ENCODE measurements around the gene CWC15.
"Not testable (repeated sequence)": the region's sequence is repeated elsewhere in the genome, so short reads cannot be mapped to it uniquely, and the experiment has no call there.

CWC15 gene

DNA sequence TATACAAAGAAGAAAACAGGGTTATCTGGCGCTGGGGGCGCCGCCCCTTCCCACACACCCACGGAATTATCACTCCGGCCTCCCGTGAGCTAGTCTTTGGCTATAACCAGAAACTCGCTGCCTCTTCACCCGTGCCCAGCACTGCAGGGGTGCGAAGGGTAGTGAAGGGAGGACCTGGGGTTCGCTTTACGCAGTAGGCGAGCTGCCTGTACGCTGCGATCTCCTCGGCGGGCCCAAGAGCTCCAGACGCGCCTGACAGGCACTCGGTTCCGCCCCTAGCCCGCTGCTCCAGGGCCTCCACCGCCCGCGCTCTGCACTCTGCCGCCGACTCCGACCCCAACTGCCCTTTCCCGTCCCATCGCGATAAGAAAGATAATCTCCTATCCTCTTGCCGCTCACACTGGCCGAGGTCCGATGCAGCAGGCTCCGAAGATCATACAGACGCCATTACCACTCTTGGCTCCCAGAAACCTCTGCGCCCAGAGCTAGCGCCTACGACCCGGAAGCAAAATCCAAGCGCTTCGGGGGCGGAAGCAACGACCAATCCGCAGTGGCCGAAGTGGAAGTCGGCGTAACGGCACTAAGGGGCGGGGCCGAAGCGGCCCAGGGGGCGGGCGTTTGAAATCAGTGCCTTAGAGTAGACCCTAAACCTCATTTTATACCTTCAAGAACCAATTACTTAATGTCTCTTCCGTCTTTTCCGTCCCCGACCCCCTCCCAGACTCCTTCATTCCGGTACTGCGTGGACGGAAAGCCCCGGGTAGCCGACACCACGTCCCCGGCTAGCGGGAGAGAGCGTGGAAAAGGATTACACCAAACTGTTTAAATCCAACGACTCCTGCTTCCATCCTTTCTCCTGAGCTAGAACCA lies at the start of gene CWC15, which contains the start of gene KDM4D:
Gene CWC15, minus strand, starts transcription at position 458 of the 870 bp plus-strand sequence. CDS start 1,371 bp downstream, outside the sequence.
Gene KDM4D, plus strand, starts transcription at position 611 of the 870 bp plus-strand sequence. CDS start 23,664 bp downstream, outside the sequence.
- DNase-seq (ENCODE audit: low read depth, low spot score) = peak; percentile 94

DNA sequence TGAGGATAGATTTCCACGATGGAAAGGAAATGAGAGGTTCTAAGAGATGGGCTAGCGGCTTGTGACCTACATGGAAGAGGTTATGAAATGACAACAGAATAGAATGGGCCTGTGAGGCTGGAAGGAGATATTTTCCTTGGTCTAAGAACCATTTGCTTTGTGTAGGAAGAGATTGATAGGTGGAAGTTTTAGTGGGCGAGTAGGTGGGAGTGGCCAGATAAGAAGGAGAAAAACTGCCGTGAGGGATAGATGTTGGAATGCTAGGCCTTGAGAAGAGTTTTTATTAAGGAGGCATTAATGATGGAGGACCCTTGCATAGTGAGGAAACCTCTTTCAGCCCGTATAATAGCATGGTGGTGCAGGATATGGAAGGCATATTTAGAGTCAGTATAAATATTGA lies 48.1 kb upstream of the CWC15 start:
- not testable (repeated sequence) for DNase-seq (ENCODE audit: low read depth, low spot score)

DNA sequence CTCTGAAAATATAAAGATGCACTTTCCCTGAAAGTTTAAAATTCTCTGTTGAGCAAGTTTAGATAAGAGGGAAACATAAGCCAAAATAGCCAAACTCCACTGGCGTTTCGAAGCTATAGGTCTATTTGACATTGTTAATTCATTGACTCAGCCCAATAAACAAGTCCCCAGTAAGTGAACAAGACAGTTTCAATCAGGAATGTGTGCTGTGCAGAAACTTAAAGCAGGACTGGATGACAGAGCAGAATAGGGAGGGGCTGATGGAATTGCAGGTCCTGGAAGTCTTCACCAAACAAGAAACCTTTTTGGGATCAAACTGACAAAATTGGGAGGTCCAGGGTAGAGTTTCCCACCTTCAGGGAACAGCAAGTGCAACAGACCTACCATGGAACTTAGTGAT lies 42.8 kb upstream of the CWC15 start:
- DNase-seq (ENCODE audit: low read depth, low spot score) = no peak

DNA sequence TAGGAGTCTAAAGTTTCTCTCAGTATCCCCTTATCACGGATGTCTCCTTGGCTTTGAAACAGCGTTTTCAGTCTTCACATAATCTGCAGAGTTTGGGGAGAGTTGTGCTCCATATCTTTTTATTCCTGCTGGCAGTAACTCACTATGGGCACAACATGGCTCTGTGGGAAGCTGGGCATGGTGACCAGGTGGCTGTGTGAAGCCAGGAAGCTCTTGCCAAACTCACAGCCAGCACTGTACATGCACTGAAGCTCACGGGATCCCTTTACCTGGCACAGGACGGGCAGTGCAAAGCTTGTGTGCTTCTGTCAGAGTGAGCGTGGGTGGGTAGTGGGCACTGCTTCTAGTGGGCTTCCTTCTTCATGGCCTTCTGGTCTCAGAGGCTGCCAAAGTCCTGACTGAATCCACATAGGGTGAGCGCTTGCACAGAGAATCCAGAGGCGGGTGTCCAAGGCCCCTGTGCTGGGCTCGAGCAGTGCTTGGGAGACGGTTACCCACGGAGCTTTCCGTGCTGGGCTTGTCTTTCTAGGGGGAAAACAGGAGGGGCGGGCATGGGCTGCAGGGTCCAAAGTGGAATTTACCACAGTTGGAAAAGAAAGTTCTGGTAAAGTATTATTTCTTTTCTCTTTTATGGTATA lies 40.9 kb upstream of the CWC15 start:
- no peak for DNase-seq (ENCODE audit: low read depth, low spot score)

DNA sequence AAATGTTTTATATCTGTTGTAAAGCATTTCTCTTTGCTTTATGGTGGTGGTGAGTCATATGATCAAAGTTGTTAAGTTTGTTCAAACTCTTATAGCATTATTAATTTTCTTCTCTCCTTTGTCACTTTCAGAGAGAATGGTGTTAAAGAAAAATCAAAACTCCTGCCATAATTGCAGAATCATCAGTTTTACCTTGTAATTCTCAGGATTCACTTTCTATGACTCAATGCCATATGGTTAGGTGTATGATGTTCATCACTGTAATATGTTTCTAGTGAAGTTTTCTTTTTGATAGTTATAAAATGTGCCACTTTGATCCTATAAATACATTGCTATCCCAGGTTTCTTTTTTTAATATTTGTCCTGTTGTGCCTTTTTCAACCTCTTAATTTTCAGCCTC lies 38.0 kb upstream of the CWC15 start:
- no peak for DNase-seq (ENCODE audit: low read depth, low spot score)

DNA sequence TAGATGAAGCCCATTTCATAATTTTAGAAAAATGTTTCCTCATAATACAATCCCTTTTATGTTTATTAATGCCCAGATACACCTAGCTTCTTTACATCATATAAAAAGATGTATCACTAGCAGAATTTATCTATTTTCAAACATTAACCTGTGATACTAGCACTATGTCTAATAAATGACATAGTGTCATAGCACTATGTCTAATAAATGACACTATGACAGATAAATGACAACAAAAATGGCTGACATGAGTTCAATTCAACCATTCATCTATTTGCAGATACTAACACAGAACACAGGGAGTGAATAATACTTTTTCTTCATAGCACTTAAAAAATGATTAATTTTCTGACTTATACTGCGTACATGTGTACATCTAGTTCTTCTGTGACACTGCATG lies 32.3 kb upstream of the CWC15 start:
- no peak for DNase-seq (ENCODE audit: low read depth, low spot score)

DNA sequence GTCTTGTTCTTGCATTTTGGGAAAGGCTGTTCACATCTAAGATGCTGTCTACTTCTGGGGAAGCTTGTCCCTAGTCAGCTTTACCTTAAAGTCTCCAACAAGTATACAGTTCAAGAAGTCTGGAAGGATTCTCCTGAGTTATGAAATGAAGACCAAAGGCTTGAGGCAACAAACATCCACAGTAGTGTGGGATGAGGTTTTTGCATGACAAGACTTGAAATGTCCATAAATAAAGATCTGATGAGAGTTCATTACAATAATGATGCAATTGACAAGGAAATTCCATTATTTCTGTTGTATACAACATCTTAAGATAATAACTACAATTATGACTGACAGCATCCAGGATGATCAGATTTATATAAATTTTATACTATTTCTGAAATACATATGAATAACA lies 30.4 kb upstream of the CWC15 start:
- DNase-seq (ENCODE audit: low read depth, low spot score) = no peak

DNA sequence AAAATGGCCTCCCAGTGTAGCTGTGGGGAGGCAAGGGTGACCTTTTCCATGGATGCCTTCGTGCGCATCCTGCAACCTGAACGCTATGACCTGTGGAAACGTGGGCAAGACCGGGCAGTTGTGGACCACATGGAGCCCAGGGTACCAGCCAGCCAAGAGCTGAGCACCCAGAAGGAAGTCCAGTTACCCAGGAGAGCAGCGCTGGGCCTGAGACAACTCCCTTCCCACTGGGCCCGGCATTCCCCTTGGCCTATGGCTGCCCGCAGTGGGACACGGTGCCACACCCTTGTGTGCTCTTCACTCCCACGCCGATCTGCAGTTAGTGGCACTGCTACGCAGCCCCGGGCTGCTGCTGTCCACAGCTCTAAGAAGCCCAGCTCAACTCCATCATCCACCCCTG lies 24.9 kb upstream of the CWC15 start:
- DNase-seq (ENCODE audit: low read depth, low spot score) = no peak

DNA sequence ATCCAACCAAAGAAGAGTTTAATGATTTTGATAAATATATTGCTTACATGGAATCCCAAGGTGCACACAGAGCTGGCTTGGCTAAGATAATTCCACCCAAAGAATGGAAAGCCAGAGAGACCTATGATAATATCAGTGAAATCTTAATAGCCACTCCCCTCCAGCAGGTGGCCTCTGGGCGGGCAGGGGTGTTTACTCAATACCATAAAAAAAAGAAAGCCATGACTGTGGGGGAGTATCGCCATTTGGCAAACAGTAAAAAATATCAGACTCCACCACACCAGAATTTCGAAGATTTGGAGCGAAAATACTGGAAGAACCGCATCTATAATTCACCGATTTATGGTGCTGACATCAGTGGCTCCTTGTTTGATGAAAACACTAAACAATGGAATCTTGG lies 24.1 kb upstream of the CWC15 start:
- DNase-seq (ENCODE audit: low read depth, low spot score) = no peak

DNA sequence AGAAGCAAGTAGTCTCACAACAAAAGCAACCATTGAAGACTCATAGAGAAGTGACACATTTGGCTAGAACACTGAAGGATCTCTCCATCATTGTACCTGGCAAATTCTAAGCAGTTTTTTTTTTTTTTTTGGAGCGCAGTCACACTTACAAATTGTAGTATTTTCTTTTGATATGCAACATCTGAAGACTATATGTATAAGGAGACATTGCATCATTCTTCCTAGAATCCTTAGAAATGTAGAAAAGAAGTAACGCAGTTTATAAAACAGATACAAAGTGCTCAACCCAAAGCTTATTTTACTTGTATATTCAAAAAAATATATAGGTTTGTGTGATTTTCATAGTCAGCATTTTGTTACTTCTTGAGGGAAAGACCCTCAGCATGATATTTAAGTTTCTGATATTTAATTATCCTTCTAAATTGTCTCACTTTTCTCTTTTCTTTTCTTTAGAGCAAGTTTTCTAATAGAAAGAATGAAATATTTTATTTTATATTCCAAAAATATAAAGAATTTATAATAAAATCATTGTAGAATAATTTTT lies 20.1 kb upstream of the CWC15 start:
- DNase-seq (ENCODE audit: low read depth, low spot score) = no peak

DNA sequence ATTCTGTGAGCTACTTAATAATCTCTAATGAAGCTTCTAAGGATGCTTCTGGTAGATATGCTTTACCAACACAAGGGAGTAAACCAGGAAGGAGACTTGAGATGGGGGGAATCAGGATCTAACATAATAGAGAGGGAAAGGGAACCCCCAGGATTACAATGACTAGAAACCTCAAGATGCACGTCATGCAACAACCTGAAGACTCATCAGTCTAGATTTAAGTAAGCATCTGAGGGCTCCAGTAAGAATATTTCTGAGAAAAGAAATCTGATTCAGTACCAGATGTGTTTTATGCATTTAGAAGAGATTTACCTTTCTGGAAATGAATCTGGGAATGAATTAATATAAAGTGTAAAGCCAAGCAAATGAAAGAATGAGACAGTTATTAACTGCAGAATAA lies 15.4 kb upstream of the CWC15 start:
- DNase-seq (ENCODE audit: low read depth, low spot score) = no peak

DNA sequence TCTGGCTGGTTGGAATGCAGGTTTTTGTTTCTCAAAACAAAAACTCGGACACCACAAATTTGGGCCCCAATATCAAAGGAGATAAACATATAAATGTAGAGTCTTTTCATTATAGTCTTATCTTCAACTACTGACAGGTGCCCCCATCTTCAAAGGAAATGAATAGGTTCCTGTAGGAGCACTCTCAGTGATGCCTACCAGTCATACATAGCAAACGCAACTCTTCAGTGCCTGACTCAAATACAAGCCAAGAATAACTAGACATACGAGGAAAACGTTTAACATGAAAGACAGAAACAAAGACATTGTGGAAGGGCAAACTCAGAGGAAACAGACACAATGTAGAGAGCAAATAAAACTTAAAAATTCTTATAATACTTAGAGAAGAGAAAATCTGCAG lies 14.0 kb upstream of the CWC15 start:
- DNase-seq (ENCODE audit: low read depth, low spot score) = no peak

DNA sequence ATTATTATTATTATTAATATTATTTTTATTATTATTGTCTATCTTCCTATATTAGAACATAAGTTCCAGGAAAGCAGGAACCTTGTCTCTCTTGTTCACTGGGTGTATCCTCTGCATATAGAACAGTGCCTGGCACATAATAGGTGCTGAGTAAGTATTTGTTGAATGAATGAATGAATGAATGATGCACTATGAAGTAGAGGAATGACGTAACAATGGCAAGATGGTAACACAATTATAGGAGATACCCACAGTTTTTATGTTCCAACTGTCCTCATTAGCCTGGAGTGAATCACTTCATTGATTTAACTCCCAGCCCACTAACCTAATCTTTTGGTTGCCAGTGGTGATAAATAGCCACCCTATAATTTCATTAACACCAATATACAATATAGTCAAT lies 2.2 kb upstream of the CWC15 start:
- DNase-seq (ENCODE audit: low read depth, low spot score) = no peak

DNA sequence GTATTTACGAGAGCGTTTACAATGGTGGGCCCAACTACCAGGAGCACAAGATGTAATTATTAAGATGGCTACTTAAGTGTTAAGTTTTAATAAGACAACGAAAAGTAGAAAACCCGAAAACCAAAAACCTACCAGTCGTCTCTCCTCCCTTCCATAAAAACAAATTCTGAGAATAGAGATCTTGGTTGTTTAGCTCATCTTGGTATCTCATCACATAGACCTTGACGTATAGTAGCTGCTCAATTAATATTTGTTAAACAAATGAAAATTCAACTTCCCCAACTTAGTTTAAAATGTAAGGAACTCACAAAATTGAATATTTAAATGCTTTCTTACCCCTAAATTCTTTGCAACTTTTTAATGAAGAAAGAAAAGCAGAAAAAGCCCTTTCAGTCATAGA lies 822 bp upstream of the CWC15 start:
- DNase-seq (ENCODE audit: low read depth, low spot score) = no peak

DNA sequence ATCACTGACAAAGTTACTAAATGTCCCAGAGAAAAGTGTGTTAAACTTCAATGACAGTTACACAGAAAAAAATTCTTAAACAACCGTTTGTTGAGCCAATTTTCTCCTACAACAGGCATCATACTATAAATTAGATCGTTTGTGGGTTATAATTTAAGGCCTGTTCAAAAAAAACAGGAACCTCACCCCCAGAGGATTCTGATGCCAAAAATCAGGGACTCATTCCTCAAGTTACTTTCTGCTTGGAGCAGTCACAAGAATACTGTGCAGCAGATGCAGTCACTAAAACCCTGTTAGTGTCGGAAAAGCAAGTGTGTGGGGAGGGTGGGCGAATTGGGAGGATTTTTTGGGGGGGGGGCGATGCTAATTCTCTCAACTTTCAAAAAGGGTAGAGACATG lies 657 bp downstream of the CWC15 start:
- no peak for DNase-seq (ENCODE audit: low read depth, low spot score)

DNA sequence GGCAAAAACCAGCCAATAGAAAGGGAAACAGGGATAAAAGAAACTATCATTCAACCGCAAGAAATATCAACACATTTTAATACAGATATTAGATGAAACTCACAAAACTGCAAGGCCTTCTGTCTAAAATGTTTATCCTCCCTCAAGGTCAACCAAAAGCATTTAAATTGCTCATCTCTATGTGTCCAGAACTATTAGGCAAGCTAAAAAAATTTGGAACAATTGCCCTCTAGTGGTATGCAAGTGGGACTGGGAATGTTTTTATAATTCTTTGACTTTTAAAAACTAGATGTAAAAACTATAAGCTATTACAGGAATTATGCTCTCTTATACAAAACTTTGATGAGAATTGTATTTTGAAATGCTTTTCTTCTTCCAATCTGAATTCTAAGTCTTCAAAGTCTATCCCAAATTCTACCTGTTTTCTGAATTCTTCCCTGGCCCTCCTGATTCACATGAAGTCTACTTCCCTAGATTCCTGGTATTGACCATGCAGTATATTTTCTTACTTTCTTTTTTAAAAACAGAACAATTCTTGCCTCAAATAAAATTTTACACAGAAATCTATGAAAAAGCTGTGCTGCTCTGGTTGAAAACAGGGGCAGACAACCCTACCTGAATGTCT lies 4.9 kb downstream of the CWC15 start:
- no peak for DNase-seq (ENCODE audit: low read depth, low spot score)

DNA sequence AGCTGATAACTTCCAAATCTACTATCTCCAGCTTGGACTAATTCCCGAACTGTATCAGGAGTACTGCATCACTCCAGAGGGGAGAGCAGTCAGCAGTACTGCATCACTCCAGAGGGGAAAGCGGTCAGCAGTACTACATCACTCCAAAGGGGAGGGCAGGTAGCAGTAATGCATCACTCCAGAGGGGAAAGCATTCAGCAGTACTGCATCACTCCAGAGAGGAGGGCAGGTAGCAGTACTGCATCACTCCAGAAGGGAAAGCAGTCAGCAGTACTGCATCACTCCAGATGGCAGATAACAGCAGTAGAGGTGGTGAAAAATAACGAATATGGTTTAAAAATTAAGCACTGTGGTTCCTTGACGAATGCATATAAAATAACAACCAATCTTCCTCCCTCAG lies 8.4 kb downstream of the CWC15 start:
- no peak for DNase-seq (ENCODE audit: low read depth, low spot score)

DNA sequence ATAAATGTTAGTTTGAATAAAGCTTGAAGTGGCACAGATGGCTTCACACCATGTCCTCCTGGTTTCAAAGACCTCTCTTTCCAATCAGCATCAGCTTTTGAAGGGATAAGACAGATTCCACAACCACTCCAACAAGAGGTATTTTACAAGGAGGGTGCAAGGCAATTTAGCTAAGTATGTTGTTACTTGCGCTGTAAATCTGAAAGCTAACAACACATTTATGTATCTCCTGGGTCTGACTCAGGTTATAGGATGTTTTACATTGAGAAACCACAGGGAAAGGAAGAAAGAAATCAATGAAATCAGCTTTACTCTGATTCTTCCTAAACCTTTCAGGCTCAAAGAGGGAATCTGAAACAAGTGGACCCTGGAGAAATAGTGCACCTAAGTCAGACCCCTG lies 12.1 kb downstream of the CWC15 start:
- no peak for DNase-seq (ENCODE audit: low read depth, low spot score)

DNA sequence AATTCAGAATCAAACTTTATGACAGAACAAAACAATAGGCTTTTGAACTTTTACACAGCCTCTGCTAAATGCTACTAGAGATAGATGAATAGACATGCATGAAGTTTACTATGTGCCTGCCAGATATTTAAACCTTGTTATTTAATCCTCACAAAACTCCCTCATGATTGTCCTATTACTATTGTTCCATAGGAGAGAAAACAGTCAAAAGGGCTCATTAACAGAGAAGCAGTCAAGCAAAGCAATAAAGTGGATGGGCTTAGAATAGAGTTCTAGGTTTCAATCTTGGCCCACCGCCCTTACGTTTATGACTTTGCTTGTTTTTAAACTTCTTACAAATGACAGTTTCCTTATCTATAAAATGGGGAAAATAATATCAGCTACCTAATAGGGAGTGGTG lies 12.9 kb downstream of the CWC15 start:
- DNase-seq (ENCODE audit: low read depth, low spot score) = no peak

DNA sequence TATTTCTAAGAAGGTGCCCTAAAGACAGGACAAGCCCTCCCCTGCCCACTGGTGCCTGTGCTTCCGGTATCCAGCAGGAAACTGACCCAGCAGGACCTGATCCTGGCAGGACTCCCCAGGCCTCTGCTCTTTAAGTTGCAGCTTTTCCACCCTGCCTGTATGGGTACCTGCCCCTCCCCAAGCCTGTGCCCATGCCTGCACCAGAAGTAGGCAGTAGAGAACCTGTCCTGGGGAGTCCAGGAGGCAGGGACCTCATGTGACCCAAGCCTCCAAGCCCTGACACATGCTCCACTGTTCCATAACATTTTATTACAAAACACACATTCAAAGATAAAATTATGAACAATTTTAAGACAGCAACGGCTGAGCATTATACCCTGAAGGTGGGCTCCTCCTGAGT lies 14.2 kb downstream of the CWC15 start:
- no peak for DNase-seq (ENCODE audit: low read depth, low spot score)

DNA sequence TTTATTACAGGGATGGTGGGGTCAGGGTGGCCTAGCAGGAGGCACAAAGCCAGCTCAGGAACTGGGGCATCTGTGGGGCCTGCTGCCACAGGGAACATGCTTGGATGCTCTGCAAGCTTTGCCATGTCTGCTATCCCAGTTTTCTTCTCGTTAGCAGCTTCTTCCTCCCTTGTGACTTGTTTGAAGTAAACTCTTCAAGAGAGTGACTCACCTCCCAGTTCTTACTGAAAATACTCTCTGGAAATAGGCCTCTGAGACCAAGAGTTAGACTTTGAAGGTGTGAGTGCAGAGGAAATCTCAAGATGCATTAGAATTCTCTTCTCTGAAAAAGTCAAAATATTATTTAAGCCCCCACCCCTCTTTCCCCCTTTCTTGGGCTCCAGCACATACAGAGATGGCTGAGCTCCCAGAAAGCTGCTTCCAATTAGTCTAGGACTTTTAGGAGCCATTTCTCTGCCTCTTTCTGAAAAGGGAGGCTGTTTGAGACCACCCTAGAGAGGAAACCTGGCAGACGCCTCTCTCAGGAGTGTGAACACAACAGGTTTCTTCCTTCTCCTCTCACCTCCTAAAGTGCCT lies 15.1 kb downstream of the CWC15 start:
- DNase-seq (ENCODE audit: low read depth, low spot score) = no peak

DNA sequence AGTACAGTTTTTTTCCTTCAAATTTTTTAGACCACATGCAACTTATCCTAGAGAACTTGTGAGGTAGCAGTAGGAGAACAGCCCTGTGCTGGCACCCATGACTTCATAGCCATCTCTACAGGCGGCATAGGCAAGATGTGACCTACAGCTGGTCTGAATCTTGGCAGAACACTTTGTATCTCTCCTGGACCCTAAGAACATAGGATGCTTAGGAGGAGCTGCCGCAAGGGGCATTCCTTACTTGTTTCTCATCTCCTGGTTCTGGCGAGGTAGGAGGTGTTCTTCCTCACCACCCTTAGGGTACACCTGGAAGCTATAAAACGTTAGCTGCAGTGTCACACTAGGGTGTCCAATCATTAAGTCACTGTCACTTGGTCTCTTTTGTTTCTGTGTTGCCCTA lies 16.4 kb downstream of the CWC15 start:
- DNase-seq (ENCODE audit: low read depth, low spot score) = no peak

All from ELF-1 (cell line).